ENCODE results near the gene PTCD2.

GRCh38 chr5:72394688-72395087, 74.5 kb downstream of the PTCD2 start:
- TF ChIP-seq CTCF (conservative IDR thresholded peaks at IDR 0.05 in 1 of 2, IDR thresholded peaks at IDR 0.05 in 1 of 2; ENCODE audit: low read depth in 1 of 2, low read length in 2 of 2) = peak; percentile 32 to 56
- no peak for TF ChIP-seq EZH2 (IDR thresholded peaks at IDR 0.05; ENCODE audit: low read length, missing control alignments)
